ENCODE results near the gene PPM1H.

PPM1H gene

DNA sequence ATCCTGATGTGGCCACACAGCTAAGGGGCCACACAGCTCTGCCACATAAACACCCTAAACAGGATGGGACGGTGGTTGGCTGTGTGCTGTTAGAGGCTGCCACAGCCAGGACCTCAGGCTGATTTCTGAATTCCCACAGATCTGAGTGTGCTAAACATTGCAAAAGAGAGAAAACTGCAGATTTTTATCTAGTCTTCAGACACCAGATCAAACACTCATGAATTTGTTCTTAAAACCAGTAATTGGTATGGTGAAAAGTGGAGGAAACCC, 277.7 kb downstream of the PPM1H start:
- no peak overlapping the region for H3K27ac ChIP-seq
- TF ChIP-seq CTCF (conservative IDR thresholded peaks at IDR 0.05): no peak
- no peak for TF ChIP-seq ZFX (IDR thresholded peaks at IDR 0.05)

- H3K27ac ChIP-seq: no peak overlapping the region
- TF ChIP-seq ZFX (IDR thresholded peaks at IDR 0.05) (no peak), CTCF (conservative IDR thresholded peaks at IDR 0.05) (no peak)
Measured at GRCh38 chr12:62656591-62657362, 278.2 kb downstream of the PPM1H start.

DNA sequence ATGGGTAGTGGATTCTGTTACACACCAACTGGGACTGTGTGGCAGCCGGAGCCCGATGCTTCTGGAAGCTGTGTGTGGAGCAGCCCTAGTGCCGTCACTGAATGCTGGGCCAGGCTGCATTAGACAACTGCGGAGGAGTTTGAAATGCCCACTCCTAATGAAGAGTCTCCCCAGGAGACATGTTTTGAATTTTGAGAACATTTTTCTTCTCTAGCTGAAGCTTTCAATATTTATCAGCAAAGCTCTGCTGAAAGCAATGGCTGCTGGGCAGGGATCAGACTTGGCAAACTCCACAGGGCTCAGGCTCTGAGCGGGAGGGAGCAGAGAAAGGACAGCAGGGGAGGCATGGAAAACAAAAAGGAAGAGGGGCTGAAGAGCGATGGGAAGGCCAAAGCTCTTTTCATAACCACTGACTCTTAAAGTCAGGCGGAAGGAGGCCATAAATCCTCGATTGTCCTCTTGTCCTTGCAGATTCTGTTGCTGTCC, 279.2 kb downstream of the PPM1H start:
- TF ChIP-seq ZFX (IDR thresholded peaks at IDR 0.05) (no peak), CTCF (conservative IDR thresholded peaks at IDR 0.05) (no peak)

GRCh38 chr12:62654326-62655241, 280.4 kb downstream of the PPM1H start:
- TF ChIP-seq CTCF (conservative IDR thresholded peaks at IDR 0.05) (no peak), ZFX (IDR thresholded peaks at IDR 0.05) (no peak)
- H3K27ac ChIP-seq: no peak overlapping the region

More for the DNA sequence above, 279.2 kb downstream of the PPM1H start:
- H3K27ac ChIP-seq: no peak overlapping the region

GRCh38 chr12:62653740-62654139, 281.2 kb downstream of the PPM1H start:
- no peak overlapping the region for H3K27ac ChIP-seq
- TF ChIP-seq CTCF (conservative IDR thresholded peaks at IDR 0.05) (no peak), ZFX (IDR thresholded peaks at IDR 0.05) (no peak)

DNA sequence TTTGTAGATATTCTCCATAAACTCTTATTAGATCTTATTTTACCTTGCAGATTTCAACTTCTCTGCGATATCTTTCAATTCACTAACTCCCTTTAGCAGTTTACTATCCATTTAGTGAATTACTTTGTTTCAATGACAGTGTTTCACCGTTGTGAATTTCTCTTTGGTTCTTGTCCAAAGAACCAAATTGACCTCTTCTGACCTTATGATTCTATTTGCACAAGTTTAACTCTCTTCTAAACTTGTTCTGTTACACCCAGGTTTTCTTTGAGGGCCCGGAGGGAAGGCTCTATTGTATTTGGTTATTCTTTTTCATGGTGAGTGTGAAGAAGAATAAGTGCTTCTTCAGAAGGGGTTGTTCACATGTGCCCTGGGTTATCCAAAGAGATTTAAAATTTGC, 281.6 kb downstream of the PPM1H start:
- TF ChIP-seq ZFX (IDR thresholded peaks at IDR 0.05) (no peak), CTCF (conservative IDR thresholded peaks at IDR 0.05) (no peak)
- no peak overlapping the region for H3K27ac ChIP-seq

DNA sequence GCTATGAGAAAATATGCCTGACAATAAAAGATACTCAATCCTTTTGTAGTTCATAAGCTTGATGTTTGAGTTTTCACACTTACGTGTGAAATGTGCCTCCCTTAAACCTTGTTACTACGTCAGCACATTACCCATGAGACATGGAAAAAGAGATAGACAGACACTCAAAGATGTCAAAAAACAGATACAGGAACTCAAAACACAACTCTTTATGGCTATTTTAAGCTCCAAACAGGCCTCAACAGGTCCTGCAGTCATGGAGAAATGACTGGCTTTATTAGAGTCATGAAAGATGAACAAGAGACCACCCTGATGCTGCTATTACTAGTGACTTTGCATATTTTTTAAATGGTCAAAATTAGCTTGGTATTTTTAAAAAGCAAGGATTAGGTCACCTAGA, 283.8 kb downstream of the PPM1H start:
- H3K27ac ChIP-seq: no peak overlapping the region
- TF ChIP-seq ZFX (IDR thresholded peaks at IDR 0.05): no peak
- no peak for TF ChIP-seq CTCF (conservative IDR thresholded peaks at IDR 0.05)

All from C4-2B (cell line).